ENCODE measurements around the gene RNF224. TPM values are rescaled to one million over a fixed set of nuclear protein-coding genes. Genes with fewer than 3 reads are reported as not detected.

Gene RNF224
- total RNA-seq, 1 donor from 2014 or later = not detected

- Histone ChIP-seq H3K9ac (ENCODE audit: low read length) (no peak overlapping the region), H3K4me3 (ENCODE audit: insufficient read depth, low read depth, low read length) (no peak overlapping the region), H3K27me3 (ENCODE audit: insufficient read depth, low read length) (no peaks in the 10 kb centered on the region), H3K36me3 (ENCODE audit: insufficient read depth, low read length) (no peaks in the 10 kb centered on the region), H3K9me3 (ENCODE audit: insufficient read depth, low read depth, low read length) (no peaks in the 10 kb centered on the region), H4K20me1 (ENCODE audit: insufficient read depth, low read length) (peaks cover 80% of the 10 kb centered on the region), H3K79me2 (ENCODE audit: insufficient read depth, low read length) (peaks cover 78% of the 10 kb centered on the region), H3K4me1 (ENCODE audit: insufficient read depth, low read length) (peaks cover 19% of the 10 kb centered on the region), H2AFZ (ENCODE audit: low read depth, low read length) (no peak overlapping the region), H3K27ac (ENCODE audit: low read depth, low read length) (no peak overlapping the region), H3K4me2 (ENCODE audit: low read length) (no peak overlapping the region)
- Mint-ChIP-seq H3K27ac (ENCODE audit: unreplicated experiment) (no peak overlapping the region), H3K4me3 (ENCODE audit: unreplicated experiment) (peak overlapping the region; percentile 77), H3K27me3 (ENCODE audit: low read depth, unreplicated experiment) (no peaks in the 10 kb centered on the region), H3K9me3 (ENCODE audit: unreplicated experiment) (no peaks in the 10 kb centered on the region), H3K4me1 (ENCODE audit: low read depth, unreplicated experiment) (peaks cover 21% of the 10 kb centered on the region), H3K36me3 (ENCODE audit: low read depth, unreplicated experiment) (peaks cover 5% of the 10 kb centered on the region)
- DNase-seq (ENCODE audit: low read depth) (no peak), FAIRE-seq (no peak)
- TF ChIP-seq CTCF (IDR thresholded peaks at IDR 0.05; ENCODE audit: insufficient read depth, low read depth, low read length) = no peak
- no peak for TF ChIP-seq EZH2 (IDR thresholded peaks at IDR 0.05; ENCODE audit: insufficient read depth, low read length)
Measured at GRCh38 chr9:137191245-137191644, 36.1 kb upstream of the RNF224 start.

DNA sequence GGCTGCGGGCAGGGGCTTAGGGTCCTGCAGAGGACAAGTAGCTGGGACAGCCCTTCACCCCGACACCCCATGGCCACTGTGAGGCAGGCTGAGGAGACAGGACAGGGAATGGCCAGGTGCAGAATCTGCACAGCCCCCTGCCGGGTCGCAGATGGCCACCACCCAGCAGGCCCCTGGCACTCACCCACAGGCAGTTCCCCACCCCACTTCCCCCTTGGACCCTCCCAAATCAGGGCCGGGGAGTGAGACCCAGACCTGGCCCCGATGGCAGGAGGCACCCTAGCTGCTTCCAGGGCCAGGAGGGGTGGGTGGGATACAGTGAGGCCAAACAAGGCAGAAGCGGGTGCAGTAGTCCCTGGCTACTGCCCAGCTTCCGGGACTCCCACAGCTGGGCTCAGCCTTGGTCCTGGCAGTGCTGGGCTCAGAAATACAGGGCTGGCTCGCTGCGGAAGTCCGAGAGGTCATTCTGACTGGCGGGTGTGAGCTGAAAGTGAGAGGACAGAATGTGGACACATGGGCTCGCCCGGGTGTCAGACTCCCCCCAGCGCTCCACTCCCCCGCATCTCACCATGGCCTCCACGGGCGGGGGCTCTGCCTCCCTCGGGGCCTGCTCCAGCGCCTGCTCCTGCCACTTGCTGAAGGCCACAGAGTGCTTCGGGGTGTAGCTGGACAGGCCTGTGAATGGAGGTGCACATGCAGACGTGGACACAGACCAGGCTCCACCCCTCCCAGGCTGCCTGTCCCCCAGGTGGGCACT lies 35.4 kb upstream of the RNF224 start:
- no peak overlapping the region for H3K4me3 ChIP-seq (ENCODE audit: insufficient read depth, low read depth, low read length)
- Mint-ChIP-seq H3K4me3 (ENCODE audit: unreplicated experiment) (no peak overlapping the region), H3K27ac (ENCODE audit: unreplicated experiment) (no peak overlapping the region), H3K9me3 (ENCODE audit: unreplicated experiment) (no peaks in the 10 kb centered on the region), H3K4me1 (ENCODE audit: low read depth, unreplicated experiment) (peaks cover 14% of the 10 kb centered on the region), H3K36me3 (ENCODE audit: low read depth, unreplicated experiment) (peaks cover under 1% of the 10 kb centered on the region), H3K27me3 (ENCODE audit: low read depth, unreplicated experiment) (no peaks in the 10 kb centered on the region)
- no peak for FAIRE-seq
- H3K9me3 ChIP-seq (ENCODE audit: insufficient read depth, low read depth, low read length) = no peaks in the 10 kb centered on the region
- TF ChIP-seq EZH2 (IDR thresholded peaks at IDR 0.05; ENCODE audit: insufficient read depth, low read length) = no peak
- TF ChIP-seq CTCF (IDR thresholded peaks at IDR 0.05; ENCODE audit: insufficient read depth, low read depth, low read length) = no peak
- peaks cover 76% of the 10 kb centered on the region for H3K79me2 ChIP-seq (ENCODE audit: insufficient read depth, low read length)
- no peak overlapping the region for H3K4me2 ChIP-seq (ENCODE audit: low read length)
- H3K27ac ChIP-seq (ENCODE audit: low read depth, low read length) = no peak overlapping the region
- no peaks in the 10 kb centered on the region for H3K36me3 ChIP-seq (ENCODE audit: insufficient read depth, low read length)
- no peak overlapping the region for H3K9ac ChIP-seq (ENCODE audit: low read length)
- no peak for DNase-seq (ENCODE audit: low read depth)
- H3K27me3 ChIP-seq (ENCODE audit: insufficient read depth, low read length) = no peaks in the 10 kb centered on the region
- no peak overlapping the region for H2AFZ ChIP-seq (ENCODE audit: low read depth, low read length)
- H4K20me1 ChIP-seq (ENCODE audit: insufficient read depth, low read length) = peaks cover 78% of the 10 kb centered on the region
- H3K4me1 ChIP-seq (ENCODE audit: insufficient read depth, low read length) = peaks cover 19% of the 10 kb centered on the region

DNA sequence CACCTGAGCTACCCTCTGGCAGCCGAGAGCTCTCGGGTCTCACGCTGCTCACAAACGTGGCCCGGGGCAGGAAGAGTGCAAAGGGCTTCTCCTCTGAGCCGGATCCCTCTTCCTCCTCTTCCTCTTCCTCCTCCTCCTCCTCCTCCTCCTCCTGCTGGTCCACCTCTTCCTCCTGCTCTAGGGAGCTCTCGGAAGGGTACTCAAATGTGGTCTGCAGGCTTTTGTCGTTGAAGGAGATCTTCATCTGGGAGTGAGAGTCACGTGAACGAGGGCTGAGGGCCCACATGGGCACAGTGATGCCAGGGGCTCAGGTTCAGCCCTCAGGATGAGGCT lies 34.9 kb upstream of the RNF224 start:
- Mint-ChIP-seq H3K36me3 (ENCODE audit: low read depth, unreplicated experiment) (no peaks in the 10 kb centered on the region), H3K27me3 (ENCODE audit: low read depth, unreplicated experiment) (no peaks in the 10 kb centered on the region), H3K9me3 (ENCODE audit: unreplicated experiment) (no peaks in the 10 kb centered on the region), H3K4me1 (ENCODE audit: low read depth, unreplicated experiment) (peaks cover 13% of the 10 kb centered on the region), H3K4me3 (ENCODE audit: unreplicated experiment) (no peak overlapping the region), H3K27ac (ENCODE audit: unreplicated experiment) (no peak overlapping the region)
- Histone ChIP-seq H3K4me2 (ENCODE audit: low read length) (no peak overlapping the region), H3K4me1 (ENCODE audit: insufficient read depth, low read length) (peaks cover 16% of the 10 kb centered on the region), H3K36me3 (ENCODE audit: insufficient read depth, low read length) (no peaks in the 10 kb centered on the region), H3K9me3 (ENCODE audit: insufficient read depth, low read depth, low read length) (no peaks in the 10 kb centered on the region), H3K27me3 (ENCODE audit: insufficient read depth, low read length) (no peaks in the 10 kb centered on the region), H4K20me1 (ENCODE audit: insufficient read depth, low read length) (peaks cover 77% of the 10 kb centered on the region), H3K9ac (ENCODE audit: low read length) (no peak overlapping the region), H3K79me2 (ENCODE audit: insufficient read depth, low read length) (peaks cover 74% of the 10 kb centered on the region), H2AFZ (ENCODE audit: low read depth, low read length) (no peak overlapping the region), H3K27ac (ENCODE audit: low read depth, low read length) (no peak overlapping the region), H3K4me3 (ENCODE audit: insufficient read depth, low read depth, low read length) (no peak overlapping the region)
- FAIRE-seq (no peak), DNase-seq (ENCODE audit: low read depth) (no peak)
- TF ChIP-seq EZH2 (IDR thresholded peaks at IDR 0.05; ENCODE audit: insufficient read depth, low read length) (no peak), CTCF (IDR thresholded peaks at IDR 0.05; ENCODE audit: insufficient read depth, low read depth, low read length) (no peak)
